GM12892 (cell line): Measurements from ENCODE around the gene GIPC1.

Source experiments
- POLR2A ChIP-seq: IDR thresholded peaks from 2 replicates; pipeline ENCODE4 v1.6.1; 2011; ENCODE audit warnings: low read depth, low read length, control low read depth
- POLR2AphosphoS5 ChIP-seq: IDR thresholded peaks from 2 replicates; pipeline ENCODE4 v1.6.1; 2011; ENCODE audit warnings: low read depth, low read length, control low read depth
- TAF1 ChIP-seq: IDR thresholded peaks from 2 replicates; pipeline ENCODE4 v1.6.1; 2011; ENCODE audit warnings: low read depth, mild to moderate bottlenecking, control low read depth, low read length, borderline replicate concordance

DNA sequence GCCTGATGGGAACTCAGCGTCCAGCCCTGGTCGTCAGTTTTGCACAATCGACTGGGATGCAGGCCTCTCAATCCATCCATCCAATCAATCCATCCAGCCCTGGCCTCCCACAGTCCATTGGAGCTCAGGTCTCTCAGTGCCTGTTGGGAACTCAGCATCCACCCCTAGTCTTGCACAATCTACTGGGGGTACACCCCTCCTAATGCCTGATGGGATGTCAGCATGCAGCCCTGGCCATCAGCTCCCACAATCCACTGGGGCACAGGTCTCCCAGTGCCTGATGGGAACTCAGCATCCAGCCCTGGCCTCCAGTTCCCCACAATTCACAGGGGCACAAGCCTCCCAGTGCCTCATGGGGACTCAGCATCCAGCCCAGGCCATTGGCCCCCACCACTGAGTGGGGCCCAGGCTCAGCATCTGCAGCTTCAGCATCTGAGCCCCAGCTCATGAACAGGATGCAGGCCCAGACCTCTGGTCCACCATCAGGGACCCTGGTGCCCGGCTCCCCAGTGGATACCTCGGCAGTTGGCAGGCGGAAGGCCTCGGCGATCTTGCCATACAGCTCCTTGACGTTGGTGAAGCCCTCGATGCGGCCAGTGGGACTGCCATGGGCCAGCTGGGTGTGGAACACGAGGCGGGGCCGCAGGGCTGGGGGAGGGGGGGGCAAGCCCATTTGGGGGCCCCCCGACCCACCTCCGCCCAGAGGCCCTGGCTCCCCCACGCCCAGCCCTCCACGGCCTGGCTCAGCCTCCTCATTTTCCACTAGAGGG lies 13.6 kb downstream of the GIPC1 start:
- TF ChIP-seq TAF1 (no peak), POLR2AphosphoS5 (no peak), POLR2A (no peak)
